Testis (tissue), 3 donors: ENCODE measurements around the gene CPAMD8. TPM values are rescaled to one million over a fixed set of nuclear protein-coding genes. Genes with fewer than 3 reads are reported as not detected.

Experiments used
- DNase-seq: peaks from one replicate; pipeline ENCODE4 v3.0.0-alpha.2; 2019
- H3K27ac ChIP-seq, 2 donors: fragments of 200-600 bp; sonication (generic); one replicate each; pipeline ENCODE4 v1.5.1; 2019
- H3K27me3 ChIP-seq: fragments of 200-600 bp; sonication (generic); one replicate; pipeline ENCODE4 v1.5.1; 2019
- H3K36me3 ChIP-seq: fragments of 200-600 bp; sonication (generic); one replicate; pipeline ENCODE4 v1.5.1; 2017; ENCODE audit warnings: low read depth; ENCODE audit errors: missing control alignments
- H3K4me1 ChIP-seq: fragments of 200-600 bp; sonication (generic); one replicate; pipeline ENCODE4 v1.5.1; 2019
- H3K4me3 ChIP-seq, 2 donors: fragments of 200-600 bp; sonication (generic); one replicate each; pipeline ENCODE4 v1.5.1; 2017 to 2019
- H3K9me3 ChIP-seq: fragments of 200-600 bp; sonication (generic); one replicate; pipeline ENCODE4 v1.5.1; 2017
- POLR2A ChIP-seq: fragments of 450-650 bp; IDR thresholded peaks from one replicate; pipeline ENCODE4 v1.6.1; 2017; ENCODE audit warnings: antibody characterized with exemption, mild to moderate bottlenecking, moderate library complexity
- WGBS, 2 donors: methylation state at CpG; one replicate each; pipeline ENCODE4 v1.1.5; 2018; 5-methylcytosine and 5-hydroxymethylcytosine counted together
- intact Hi-C: fragments of 100-400 bp; cut with DNase I; formaldehyde crosslinking; loops from one replicate; pipeline ENCODE4 v1.15.1; 2023; ENCODE audit warnings: low total_unique reads
- polyA plus RNA-seq: library from polyadenylated mRNA; stranded (reverse); fragments of 350-450 nt; fragmentation: Illumina TruSeq; extraction: RNeasy Lipid Tissue Mini Kit (QIAGEN cat#74804); gene quantifications from one replicate; pipeline ENCODE4 v1.2.3, GENCODE V29; 2014; ENCODE audit warnings: low read depth, low replicate concordance; ENCODE audit not compliant: insufficient read depth
- total RNA-seq, 2 donors: library from RNA; depleted of rRNA; stranded (reverse); fragments of >200 nt; gene quantifications; one replicate each; pipeline ENCODE4 v1.2.3, GENCODE V29; 2016
- TF ChIP-seq, protein P1 (sequence below), 3 experiments: fragments of 450-650 bp in 2 of 3; fragments of 200-600 bp in 1 of 3; sonication (generic) in 1 of 3; IDR thresholded peaks; one replicate each; pipeline ENCODE4 v1.5.1; 2016 to 2019; ENCODE audit warnings: antibody characterized with exemption in 3 of 3, mild to moderate bottlenecking in 2 of 3, moderate library complexity in 1 of 3

CPAMD8 gene
- total and polyA plus RNA-seq, 3 donors from 2014 or later = 12.0 to 46.1 (median 30.8) TPM

DNA sequence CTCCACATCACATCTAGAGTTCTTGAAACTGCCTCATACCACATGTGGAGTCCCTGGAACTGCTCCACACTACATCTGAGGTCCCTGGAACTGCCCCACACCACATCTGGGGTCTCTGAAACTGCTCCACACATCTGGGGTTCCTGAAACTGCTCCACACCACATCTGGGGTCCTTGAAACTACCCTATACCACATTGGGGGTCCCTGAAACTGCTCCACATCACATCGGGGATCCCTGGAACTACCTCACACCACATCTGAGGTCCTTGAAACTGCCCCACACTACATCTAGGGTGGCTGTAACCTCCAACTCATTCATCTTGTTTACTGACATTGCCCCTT is 104.0 kb downstream of the CPAMD8 start:
- Histone ChIP-seq H3K9me3 (no peaks in the 10 kb centered on the region), H3K4me1 (no peaks in the 10 kb centered on the region), H3K4me3 (no peak overlapping the region), H3K27me3 (no peaks in the 10 kb centered on the region), H3K27ac (no peak overlapping the region), H3K36me3 (no peaks in the 10 kb centered on the region)
- intact Hi-C loops = no loop called here
- TF ChIP-seq, protein P1, sequence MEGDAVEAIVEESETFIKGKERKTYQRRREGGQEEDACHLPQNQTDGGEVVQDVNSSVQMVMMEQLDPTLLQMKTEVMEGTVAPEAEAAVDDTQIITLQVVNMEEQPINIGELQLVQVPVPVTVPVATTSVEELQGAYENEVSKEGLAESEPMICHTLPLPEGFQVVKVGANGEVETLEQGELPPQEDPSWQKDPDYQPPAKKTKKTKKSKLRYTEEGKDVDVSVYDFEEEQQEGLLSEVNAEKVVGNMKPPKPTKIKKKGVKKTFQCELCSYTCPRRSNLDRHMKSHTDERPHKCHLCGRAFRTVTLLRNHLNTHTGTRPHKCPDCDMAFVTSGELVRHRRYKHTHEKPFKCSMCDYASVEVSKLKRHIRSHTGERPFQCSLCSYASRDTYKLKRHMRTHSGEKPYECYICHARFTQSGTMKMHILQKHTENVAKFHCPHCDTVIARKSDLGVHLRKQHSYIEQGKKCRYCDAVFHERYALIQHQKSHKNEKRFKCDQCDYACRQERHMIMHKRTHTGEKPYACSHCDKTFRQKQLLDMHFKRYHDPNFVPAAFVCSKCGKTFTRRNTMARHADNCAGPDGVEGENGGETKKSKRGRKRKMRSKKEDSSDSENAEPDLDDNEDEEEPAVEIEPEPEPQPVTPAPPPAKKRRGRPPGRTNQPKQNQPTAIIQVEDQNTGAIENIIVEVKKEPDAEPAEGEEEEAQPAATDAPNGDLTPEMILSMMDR (IDR thresholded peaks at IDR 0.05) = no peak
- no peak for TF ChIP-seq POLR2A
- 67 to 92% methylated on average over 1 of the region's 1 CpG for WGBS, 2 donors
- DNase-seq = no peak

DNA sequence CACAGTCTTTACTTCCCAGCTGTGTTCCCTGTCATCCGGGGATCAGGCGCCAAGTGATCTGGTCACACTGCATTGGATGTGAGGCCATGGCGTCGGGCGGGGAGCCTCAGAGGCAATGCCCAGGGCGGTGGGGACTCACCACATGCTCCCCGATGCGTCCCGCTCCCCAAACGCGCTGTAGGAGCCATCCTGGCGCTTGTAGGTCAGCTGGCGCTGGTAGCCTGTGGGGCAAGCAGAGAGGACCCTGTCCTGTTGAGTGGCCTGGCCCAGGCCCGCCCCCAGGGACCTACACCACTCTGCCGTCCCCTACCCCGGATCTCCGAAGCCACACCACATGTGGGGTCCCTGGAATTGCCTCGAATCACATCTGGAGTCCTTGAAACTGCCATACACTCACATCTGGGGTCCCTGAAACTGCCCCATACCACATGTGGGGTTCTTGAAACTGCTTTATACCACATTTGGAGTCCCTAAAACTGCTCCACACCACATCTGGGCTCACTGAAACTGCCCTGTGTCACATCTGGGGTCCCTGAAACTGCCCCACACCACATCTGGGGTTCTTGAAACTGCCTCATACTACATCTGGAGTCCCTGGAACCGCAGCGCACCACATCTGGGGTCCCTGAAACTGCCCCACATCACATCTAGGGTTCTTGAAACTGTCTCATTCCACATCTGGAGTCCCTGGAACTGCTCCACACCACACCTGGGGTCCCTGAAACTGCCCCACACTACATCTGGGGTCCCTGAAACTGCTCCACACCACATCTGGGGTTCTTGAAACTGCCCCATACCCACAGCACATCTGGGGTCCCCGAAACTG is 104.6 kb downstream of the CPAMD8 start:
- intact Hi-C loops = no loop called here
- Histone ChIP-seq H3K9me3 (no peaks in the 10 kb centered on the region), H3K36me3 (no peaks in the 10 kb centered on the region), H3K27ac (no peak overlapping the region), H3K4me3 (no peak overlapping the region), H3K4me1 (no peaks in the 10 kb centered on the region), H3K27me3 (no peaks in the 10 kb centered on the region)
- TF ChIP-seq POLR2A = no peak
- WGBS, 2 donors = 84 to 95% methylated on average over 8 to 21 of the region's 21 CpGs
- DNase-seq = no peak

DNA sequence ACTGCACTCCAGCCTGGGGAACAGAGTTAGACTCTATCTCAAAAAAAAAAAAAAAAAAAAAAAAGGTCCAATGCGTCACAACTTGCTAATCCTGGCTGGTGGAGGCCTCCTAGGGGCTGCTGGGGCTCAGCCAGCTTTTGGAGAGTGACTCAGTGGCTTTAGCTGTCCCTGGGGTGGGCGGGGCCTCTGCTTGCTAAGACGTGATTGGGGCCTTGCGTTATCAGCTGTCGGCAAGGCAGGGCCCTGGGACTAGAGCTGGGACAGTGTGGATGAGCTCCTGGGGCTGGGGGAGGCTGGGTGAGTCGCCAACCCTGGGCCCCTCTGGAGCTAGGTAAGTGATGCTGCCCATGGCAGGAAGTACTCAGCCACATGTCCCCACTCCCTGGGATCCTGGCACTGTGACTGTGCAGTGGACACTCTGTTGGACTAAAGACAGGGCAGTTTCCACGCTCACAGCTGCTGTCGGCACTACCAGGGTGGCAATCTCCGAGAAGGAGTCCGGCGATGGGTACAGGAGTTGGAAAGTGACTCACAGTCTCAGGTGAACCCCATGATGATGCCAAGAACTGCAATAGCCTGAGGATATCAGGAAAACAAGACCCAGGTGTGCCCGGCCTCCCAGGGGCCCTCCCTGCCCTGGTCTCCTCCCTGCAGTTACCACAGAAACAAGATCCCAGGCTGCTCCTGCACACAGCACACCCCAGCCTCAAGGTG is 105.6 kb downstream of the CPAMD8 start:
- Histone ChIP-seq H3K9me3 (no peaks in the 10 kb centered on the region), H3K4me3 (no peak overlapping the region), H3K27ac (no peak overlapping the region), H3K36me3 (no peaks in the 10 kb centered on the region), H3K4me1 (no peaks in the 10 kb centered on the region), H3K27me3 (no peaks in the 10 kb centered on the region)
- no peak for DNase-seq
- 80 to 86% methylated on average over 7 to 12 of the region's 12 CpGs for whole genome bisulfite sequencing, 2 donors
- TF ChIP-seq POLR2A = no peak
- TF ChIP-seq, protein P1 (IDR thresholded peaks at IDR 0.05) = no peak
- intact Hi-C loops = no loop called here

DNA sequence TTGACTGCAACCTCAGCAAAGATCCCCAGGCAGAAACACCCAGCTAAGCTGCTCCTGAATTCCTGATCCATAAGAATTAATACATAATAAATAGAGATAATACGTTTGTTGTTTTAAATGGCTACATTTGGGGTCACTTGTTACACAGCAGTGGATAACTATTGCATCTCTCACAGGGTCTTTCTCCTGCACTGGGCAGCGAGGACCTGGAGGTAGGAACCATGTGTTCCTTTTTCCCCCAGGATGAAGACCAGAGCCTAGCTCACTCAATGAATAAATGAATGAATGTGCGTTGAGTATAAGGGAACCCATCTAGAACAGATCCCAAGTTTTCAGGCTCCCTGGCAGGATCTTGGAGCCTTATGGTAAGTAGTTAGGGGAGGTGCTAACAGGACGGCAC is 107.1 kb downstream of the CPAMD8 start:
- 78 to 81% methylated on average over 4 of the region's 4 CpGs for WGBS, 2 donors
- H3K4me1 ChIP-seq = no peaks in the 10 kb centered on the region
- H3K4me3 ChIP-seq = no peak overlapping the region
- intact Hi-C loops = no loop called here
- H3K9me3 ChIP-seq = no peaks in the 10 kb centered on the region
- no peak for TF ChIP-seq POLR2A
- TF ChIP-seq, protein P1 (IDR thresholded peaks at IDR 0.05) = no peak
- no peaks in the 10 kb centered on the region for H3K27me3 ChIP-seq
- no peaks in the 10 kb centered on the region for H3K36me3 ChIP-seq
- DNase-seq = no peak
- no peak overlapping the region for H3K27ac ChIP-seq

DNA sequence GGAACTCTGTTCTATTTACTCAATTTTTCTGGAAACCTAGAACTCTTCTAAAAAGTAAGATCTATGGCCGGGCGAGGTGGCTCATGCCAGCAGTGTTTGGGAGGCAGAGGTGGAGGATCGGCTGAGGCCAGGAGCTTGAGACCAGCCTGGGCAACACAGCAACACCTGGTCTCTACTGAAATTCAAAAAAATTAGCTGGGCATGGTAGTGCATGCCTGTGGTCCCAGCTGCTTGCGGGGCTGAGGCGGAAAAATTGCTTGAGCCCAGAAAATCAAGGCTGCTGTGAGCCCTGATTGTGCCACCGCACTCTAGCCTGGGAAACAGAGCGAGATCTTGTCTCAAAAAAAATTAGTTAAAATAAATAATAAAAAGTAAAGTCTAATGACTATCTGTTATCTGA is 109.2 kb downstream of the CPAMD8 start:
- H3K4me1 ChIP-seq = no peaks in the 10 kb centered on the region
- no peak for TF ChIP-seq POLR2A
- TF ChIP-seq, protein P1 (IDR thresholded peaks at IDR 0.05) = no peak
- H3K27me3 ChIP-seq = no peaks in the 10 kb centered on the region
- no peak overlapping the region for H3K4me3 ChIP-seq
- intact Hi-C loops = no loop called here
- H3K9me3 ChIP-seq = no peaks in the 10 kb centered on the region
- DNase-seq = no peak
- 90% methylated on average over 7 of the region's 7 CpGs for WGBS, 2 donors
- no peaks in the 10 kb centered on the region for H3K36me3 ChIP-seq
- no peak overlapping the region for H3K27ac ChIP-seq
